Measurements from ENCODE around the gene FRRS1L.

FRRS1L gene

GRCh38 chr9:109121232-109121796, 45.7 kb downstream of the FRRS1L start:
- TF ChIP-seq ARNTL (CRISPR knock-in tag; IDR thresholded peaks at IDR 0.05; ENCODE audit: borderline replicate concordance, low read depth) (no peak), PATZ1 (CRISPR knock-in tag; IDR thresholded peaks at IDR 0.05; ENCODE audit: borderline replicate concordance) (no peak), PPARA (CRISPR knock-in tag; IDR thresholded peaks at IDR 0.05; ENCODE audit: borderline replicate concordance) (no peak), CSRNP3 (CRISPR knock-in tag; IDR thresholded peaks at IDR 0.05) (no peak), POU6F1 (CRISPR knock-in tag; IDR thresholded peaks at IDR 0.05; ENCODE audit: borderline replicate concordance, low read depth) (no peak), TCF4 (CRISPR knock-in tag; IDR thresholded peaks at IDR 0.05; ENCODE audit: borderline replicate concordance) (no peak), ZFP3 (CRISPR knock-in tag; IDR thresholded peaks at IDR 0.05) (no peak), TSHZ2 (CRISPR knock-in tag; IDR thresholded peaks at IDR 0.05) (no peak)
- ATAC-seq, result no peak

GRCh38 chr9:109120204-109120789, 46.8 kb downstream of the FRRS1L start:
- no peak for ATAC-seq

More at GRCh38 chr9:109120204-109120789, 46.8 kb downstream of the FRRS1L start:
- no peak for TF ChIP-seq GLIS3 (CRISPR knock-in tag; IDR thresholded peaks at IDR 0.05)
- TF ChIP-seq ZC3H10 (CRISPR knock-in tag; IDR thresholded peaks at IDR 0.05), result no peak
- TF ChIP-seq CREB5 (CRISPR knock-in tag; IDR thresholded peaks at IDR 0.05; ENCODE audit: low read depth), result no peak
- TF ChIP-seq BACH2 (CRISPR knock-in tag; IDR thresholded peaks at IDR 0.05; ENCODE audit: borderline replicate concordance), result no peak
- TF ChIP-seq ZNF70 (CRISPR knock-in tag; IDR thresholded peaks at IDR 0.05), result no peak
- no peak for TF ChIP-seq ISL1 (CRISPR knock-in tag; IDR thresholded peaks at IDR 0.05)
- no peak for TF ChIP-seq OSR1 (CRISPR knock-in tag; IDR thresholded peaks at IDR 0.05)
- TF ChIP-seq ZFP3 (CRISPR knock-in tag; IDR thresholded peaks at IDR 0.05), result no peak
- TF ChIP-seq PATZ1 (CRISPR knock-in tag; IDR thresholded peaks at IDR 0.05; ENCODE audit: borderline replicate concordance), result no peak
- no peak for TF ChIP-seq TCF4 (CRISPR knock-in tag; IDR thresholded peaks at IDR 0.05; ENCODE audit: borderline replicate concordance)
- TF ChIP-seq SNAI2 (CRISPR knock-in tag; IDR thresholded peaks at IDR 0.05), result no peak
- TF ChIP-seq TOX (CRISPR knock-in tag; IDR thresholded peaks at IDR 0.05; ENCODE audit: borderline replicate concordance), result no peak
- TF ChIP-seq POU6F1 (CRISPR knock-in tag; IDR thresholded peaks at IDR 0.05; ENCODE audit: borderline replicate concordance, low read depth), result no peak
- TF ChIP-seq ZFP30 (CRISPR knock-in tag; IDR thresholded peaks at IDR 0.05), result no peak
- TF ChIP-seq ZNF565 (CRISPR knock-in tag; conservative IDR thresholded peaks at IDR 0.05; ENCODE audit: low read depth), result no peak

Measured in SK-N-SH treated with all-trans-retinoic acid at 6 μM for 48 hours (cell line).